ENCODE results near the gene ICAM5. TPM values are rescaled to one million over a fixed set of nuclear protein-coding genes. Genes with fewer than 3 reads are reported as not detected.

The ICAM5 gene
- total and polyA plus RNA-seq, 9 of the 15 experiments (the other 6 are each of a cell fraction or from before 2014, with no cell fraction given) = 0.10 to 114 (median 13.7) TPM

DNA sequence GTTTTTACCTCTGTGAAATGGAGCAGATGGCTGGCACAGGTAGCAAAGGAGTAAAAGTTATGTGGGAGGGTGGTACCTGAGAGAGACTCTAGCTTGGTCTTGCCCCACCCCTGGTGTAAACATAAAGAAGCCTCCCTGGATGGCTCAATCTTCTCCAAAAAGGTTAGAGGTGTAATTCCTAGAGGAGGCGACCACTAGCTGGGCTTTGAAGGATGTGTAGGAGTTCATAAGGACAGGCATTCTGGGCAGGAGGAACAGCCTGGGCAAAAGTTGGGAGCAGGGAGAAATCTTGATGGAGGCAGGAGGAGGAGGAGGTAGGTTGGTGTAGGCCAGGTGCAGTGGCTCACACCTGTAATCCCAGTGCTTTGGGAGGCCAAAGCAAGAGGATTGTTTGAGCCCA lies 10.8 kb upstream of the ICAM5 start:
- 91% methylated on average over 1 of the region's 1 CpG for WGBS (ENCODE audit: insufficient coverage, low coverage, missing lambda C conversion rate)
- Histone ChIP-seq H3K4me1 (replicated peaks in 1 of 2; ENCODE audit: control insufficient read depth in 2 of 2, insufficient read depth in 2 of 2, low read length in 2 of 2) (peaks cover 10 to 11% of the 10 kb centered on the region in 2 experiments; a peak in 4 of 5 replicates), H3K9me3 (replicated peaks; ENCODE audit: control insufficient read depth, insufficient read depth, low read depth, low read length) (no peaks in the 10 kb centered on the region), H3K9ac (ENCODE audit: insufficient read depth in 1 of 2, low read depth in 2 of 2, low read length in 2 of 2) (no peak overlapping the region), H3K4me2 (ENCODE audit: insufficient read depth, low read length) (no peak overlapping the region), H3K27ac (ENCODE audit: extremely low read depth, low read depth, low read length) (no peak overlapping the region), H3K79me2 (ENCODE audit: control insufficient read depth, insufficient read depth, low read length) (peaks cover 8% of the 10 kb centered on the region; the same call in 2 of the 3 replicates), H3K9me1 (ENCODE audit: control insufficient read depth, insufficient read depth, low read length) (no peaks in the 10 kb centered on the region), H2AFZ (ENCODE audit: low read depth, low read length) (no peak overlapping the region), H3K36me3 (ENCODE audit: control insufficient read depth, insufficient read depth, low read length) (peaks cover 82% of the 10 kb centered on the region; the same call in 2 of the 3 replicates), H4K20me1 (replicated peaks; ENCODE audit: control insufficient read depth, insufficient read depth, low read length) (no peaks in the 10 kb centered on the region), H3K27me3 (ENCODE audit: control insufficient read depth in 2 of 2, insufficient read depth in 2 of 2, low read length in 2 of 2) (no peaks in the 10 kb centered on the region), H3K4me3 (no peak overlapping the region)
- in situ Hi-C loops (cut with MboI) = no loop called here
- ChIA-PET CTCF (ENCODE audit: low intra/inter-chr PET ratio) (no interaction called here), POLR2A (interaction anchor here (0.6 to 0.9 kb wide), 3 partner anchors 8 to 252 kb away, joined by 3 to 5 read pairs (median 3); partner anchors contain the start of genes ICAM1 and ICAM5)
- no TSS peak for BruUV-seq (replicated peaks)
- FAIRE-seq (no peak), DNase-seq (ENCODE audit: extremely low read depth in 1 of 4, low spot score in 3 of 4) (no peak), ATAC-seq (no peak)
- intact Hi-C loops (cut with micrococcal nuclease) = no loop called here
- TF ChIP-seq ZNF217 (CRISPR knock-in tag; IDR thresholded peaks at IDR 0.05) (no peak), ZNF407 (IDR thresholded peaks at IDR 0.05; ENCODE audit: low read depth) (no peak), THAP7 (CRISPR knock-in tag; IDR thresholded peaks at IDR 0.05) (no peak), FOXK2 (conservative IDR thresholded peaks at IDR 0.05 in 1 of 2, IDR thresholded peaks at IDR 0.05 in 1 of 2; ENCODE audit: low read depth in 2 of 2) (no peak), ZNF121 (CRISPR knock-in tag; conservative IDR thresholded peaks at IDR 0.05) (0 out of 2 replicates have a peak, but pooled peaks have one; percentile 12), CREB3L1 (IDR thresholded peaks at IDR 0.05; ENCODE audit: borderline replicate concordance, low read depth) (no peak)
- TF ChIP-seq, protein P1, sequence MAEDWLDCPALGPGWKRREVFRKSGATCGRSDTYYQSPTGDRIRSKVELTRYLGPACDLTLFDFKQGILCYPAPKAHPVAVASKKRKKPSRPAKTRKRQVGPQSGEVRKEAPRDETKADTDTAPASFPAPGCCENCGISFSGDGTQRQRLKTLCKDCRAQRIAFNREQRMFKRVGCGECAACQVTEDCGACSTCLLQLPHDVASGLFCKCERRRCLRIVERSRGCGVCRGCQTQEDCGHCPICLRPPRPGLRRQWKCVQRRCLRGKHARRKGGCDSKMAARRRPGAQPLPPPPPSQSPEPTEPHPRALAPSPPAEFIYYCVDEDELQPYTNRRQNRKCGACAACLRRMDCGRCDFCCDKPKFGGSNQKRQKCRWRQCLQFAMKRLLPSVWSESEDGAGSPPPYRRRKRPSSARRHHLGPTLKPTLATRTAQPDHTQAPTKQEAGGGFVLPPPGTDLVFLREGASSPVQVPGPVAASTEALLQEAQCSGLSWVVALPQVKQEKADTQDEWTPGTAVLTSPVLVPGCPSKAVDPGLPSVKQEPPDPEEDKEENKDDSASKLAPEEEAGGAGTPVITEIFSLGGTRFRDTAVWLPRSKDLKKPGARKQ (CRISPR knock-in tag; IDR thresholded peaks at IDR 0.05) = no peak

Measured in K562 (cell line).